Retinal pigment epithelial cell (primary cell): ENCODE measurements around the gene MFAP1.

Source experiments
- DNase-seq: peaks from one replicate; pipeline ENCODE4 v3.0.0-alpha.2; 2010; ENCODE audit warnings: low read depth
- H3K4me3 ChIP-seq: 2 replicates; pipeline ENCODE4 v1.5.1; 2011; ENCODE audit warnings: mild to moderate bottlenecking, low read length, control low read depth, moderate library complexity
- CTCF ChIP-seq: conservative IDR thresholded peaks from 2 replicates; pipeline ENCODE4 v1.5.1; 2011; ENCODE audit warnings: low read depth, low read length, control low read depth, inconsistent platforms

Gene MFAP1

GRCh38 chr15:43777267-43777914 lies 47.1 kb downstream of the MFAP1 start:
- peak overlapping the region; percentile 55 for H3K4me3 ChIP-seq
- no peak for DNase-seq
- peak; percentile 80 for TF ChIP-seq CTCF

GRCh38 chr15:43776718-43777266 lies 47.7 kb downstream of the MFAP1 start, which contains the start of gene ELL3:
Gene ELL3 (minus strand): TSS chr15:43776966. CDS start chr15:43776901, 65 bp downstream.
- TF ChIP-seq CTCF: no peak
- H3K4me3 ChIP-seq: peak within 1 kb of the TSS; percentile 55
- DNase-seq: no peak

GRCh38 chr15:43776101-43776717 lies 48.3 kb downstream of the MFAP1 start:
- no peak for TF ChIP-seq CTCF
- no peak for DNase-seq
- H3K4me3 ChIP-seq: peak overlapping the region; percentile 55

GRCh38 chr15:43775411-43775965 lies 49.0 kb downstream of the MFAP1 start:
- H3K4me3 ChIP-seq: no peak overlapping the region
- TF ChIP-seq CTCF: peak; percentile 48
- no peak for DNase-seq

- no peak overlapping the region for H3K4me3 ChIP-seq
- DNase-seq: no peak
- TF ChIP-seq CTCF: no peak
These were observed 50.4 kb downstream of the MFAP1 start for GRCh38 chr15:43774062-43774461.

- H3K4me3 ChIP-seq: no peak overlapping the region
- no peak for TF ChIP-seq CTCF
- DNase-seq: no peak
These were observed 51.9 kb downstream of the MFAP1 start for GRCh38 chr15:43772624-43773023.
